Osteocyte (in vitro differentiated cells): ENCODE results near the gene AFP. TPM values are rescaled to one million over a fixed set of nuclear protein-coding genes. Genes with fewer than 3 reads are reported as not detected.

ENCODE experiments used
- DNase-seq: peaks from one replicate; pipeline ENCODE4 v3.0.0; 2021; ENCODE audit warnings: mixed read lengths; ENCODE audit not compliant: unreplicated experiment; ENCODE audit errors: extremely low spot score
- H3K27ac Mint-ChIP-seq: one replicate; pipeline ENCODE4 v1.8.0; 2021; ENCODE audit warnings: mild to moderate bottlenecking, mixed read lengths; ENCODE audit not compliant: unreplicated experiment
- H3K27me3 Mint-ChIP-seq: one replicate; pipeline ENCODE4 v1.8.0; 2021; ENCODE audit warnings: mixed read lengths; ENCODE audit not compliant: unreplicated experiment
- H3K36me3 Mint-ChIP-seq: one replicate; pipeline ENCODE4 v1.8.0; 2021; ENCODE audit warnings: mixed read lengths; ENCODE audit not compliant: unreplicated experiment
- H3K4me1 Mint-ChIP-seq: one replicate; pipeline ENCODE4 v1.8.0; 2021; ENCODE audit warnings: mixed read lengths; ENCODE audit not compliant: unreplicated experiment
- H3K4me3 Mint-ChIP-seq: one replicate; pipeline ENCODE4 v1.8.0; 2021; ENCODE audit warnings: mild to moderate bottlenecking, moderate library complexity, mixed read lengths; ENCODE audit not compliant: unreplicated experiment
- H3K9me3 Mint-ChIP-seq: one replicate; pipeline ENCODE4 v1.8.0; 2021; ENCODE audit warnings: mixed read lengths; ENCODE audit not compliant: unreplicated experiment
- CTCF ChIP-seq: fragments of 200-600 bp; sonication (generic); IDR thresholded peaks from 2 replicates; pipeline ENCODE4 v1.5.0; 2021; ENCODE audit warnings: antibody characterized with exemption, mild to moderate bottlenecking, moderate library complexity
- total RNA-seq: library from RNA; stranded (reverse); gene quantifications from 2 replicates; pipeline ENCODE4 v1.2.1, GENCODE V29; 2021

Gene AFP
- total RNA-seq, 1 donor from 2014 or later, result not detected

- H3K27me3 Mint-ChIP-seq, result peaks cover 46% of the 10 kb centered on the region
- no peak for TF ChIP-seq CTCF
- no peaks in the 10 kb centered on the region for H3K36me3 Mint-ChIP-seq
- H3K4me3 Mint-ChIP-seq, result no peak overlapping the region
- DNase-seq, result no peak
- no peak overlapping the region for H3K27ac Mint-ChIP-seq
- H3K9me3 Mint-ChIP-seq, result no peaks in the 10 kb centered on the region
- H3K4me1 Mint-ChIP-seq, result peaks cover 9% of the 10 kb centered on the region
Observed at GRCh38 chr4:73452953-73453700, 17.1 kb downstream of the AFP start.

DNA sequence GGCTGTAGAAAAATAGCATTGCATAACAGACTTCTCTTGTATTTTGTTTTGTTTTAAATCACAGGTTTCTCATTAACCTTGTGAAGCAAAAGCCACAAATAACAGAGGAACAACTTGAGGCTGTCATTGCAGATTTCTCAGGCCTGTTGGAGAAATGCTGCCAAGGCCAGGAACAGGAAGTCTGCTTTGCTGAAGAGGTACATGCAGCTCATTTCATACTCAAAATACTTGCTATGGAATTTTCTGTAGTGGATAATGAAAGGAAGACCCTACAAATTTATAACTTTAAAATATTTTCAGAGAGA, 17.6 kb downstream of the AFP start:
- no peak for TF ChIP-seq CTCF
- H3K27me3 Mint-ChIP-seq, result peaks cover 45% of the 10 kb centered on the region
- no peaks in the 10 kb centered on the region for H3K9me3 Mint-ChIP-seq
- H3K36me3 Mint-ChIP-seq, result no peaks in the 10 kb centered on the region
- DNase-seq, result no peak
- no peak overlapping the region for H3K27ac Mint-ChIP-seq
- H3K4me3 Mint-ChIP-seq, result no peak overlapping the region
- peaks cover 9% of the 10 kb centered on the region for H3K4me1 Mint-ChIP-seq

DNA sequence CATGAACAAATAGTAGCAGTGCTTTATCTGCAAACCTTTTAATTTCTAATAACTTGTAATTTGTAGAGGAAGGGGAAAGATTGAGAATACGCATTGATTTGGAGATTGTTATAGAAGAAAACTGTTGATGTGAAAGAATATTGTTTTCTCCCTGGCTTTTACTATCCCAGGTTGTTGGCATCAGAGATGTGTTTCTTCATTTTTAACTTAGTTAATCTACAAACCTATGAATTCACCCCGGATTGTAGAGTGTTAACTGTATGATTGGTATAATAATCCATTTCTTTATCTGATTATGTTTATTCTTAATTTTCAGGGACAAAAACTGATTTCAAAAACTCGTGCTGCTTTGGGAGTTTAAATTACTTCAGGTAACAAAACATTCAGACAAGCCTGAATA, 18.9 kb downstream of the AFP start:
- Mint-ChIP-seq H3K27me3 (peaks cover 43% of the 10 kb centered on the region), H3K4me3 (no peak overlapping the region), H3K4me1 (peaks cover 9% of the 10 kb centered on the region), H3K9me3 (no peaks in the 10 kb centered on the region), H3K27ac (no peak overlapping the region), H3K36me3 (no peaks in the 10 kb centered on the region)
- TF ChIP-seq CTCF, result no peak
- DNase-seq, result no peak

- no peaks in the 10 kb centered on the region for H3K4me1 Mint-ChIP-seq
- no peaks in the 10 kb centered on the region for H3K9me3 Mint-ChIP-seq
- H3K4me3 Mint-ChIP-seq, result no peak overlapping the region
- DNase-seq, result no peak
- H3K27ac Mint-ChIP-seq, result no peak overlapping the region
- H3K36me3 Mint-ChIP-seq, result no peaks in the 10 kb centered on the region
- no peak for TF ChIP-seq CTCF
- peaks cover 38% of the 10 kb centered on the region for H3K27me3 Mint-ChIP-seq
Observed at GRCh38 chr4:73456177-73457022, 20.4 kb downstream of the AFP start.
